ENCODE measurements around the gene FKBP8.
"Not testable (repeated sequence)": the region's sequence is repeated elsewhere in the genome, so short reads cannot be mapped to it uniquely, and the experiment has no call there.

The FKBP8 gene

GRCh38 chr19:18542941-18543813 lies at the start of gene FKBP8:
TSS of gene FKBP8 (minus strand) at chr19:18543573. CDS start at chr19:18541970, 1,603 bp downstream.
- peak; percentile 93 to 95 for DNase-seq (ENCODE audit: low read depth in 2 of 2)

- not testable (repeated sequence) for DNase-seq (ENCODE audit: low read depth in 2 of 2)
These were observed 49.4 kb upstream of the FKBP8 start for GRCh38 chr19:18592732-18593131.

- DNase-seq (ENCODE audit: low read depth in 2 of 2): no peak
These were observed 48.5 kb upstream of the FKBP8 start for GRCh38 chr19:18591735-18592385.

GRCh38 chr19:18590273-18591272 lies 47.2 kb upstream of the FKBP8 start:
- no peak for DNase-seq (ENCODE audit: low read depth in 2 of 2)

GRCh38 chr19:18589380-18590272 lies 46.3 kb upstream of the FKBP8 start:
- DNase-seq (ENCODE audit: low read depth in 2 of 2): peak in 1 of 2 donors; percentile 43

- peak; percentile 80 to 84 for DNase-seq (ENCODE audit: low read depth in 2 of 2)
These were observed 45.4 kb upstream of the FKBP8 start, which contains the start of gene REX1BD for GRCh38 chr19:18588611-18589379. TSS of gene REX1BD (plus strand) at chr19:18588798. CDS start at chr19:18588802, 4 bp downstream.

- no peak for DNase-seq (ENCODE audit: low read depth in 2 of 2)
These were observed 44.7 kb upstream of the FKBP8 start for GRCh38 chr19:18587962-18588610.

GRCh38 chr19:18587561-18587960 lies 44.2 kb upstream of the FKBP8 start:
- no peak for DNase-seq (ENCODE audit: low read depth in 2 of 2)

GRCh38 chr19:18586306-18586705 lies 42.9 kb upstream of the FKBP8 start:
- no peak for DNase-seq (ENCODE audit: low read depth in 2 of 2)

GRCh38 chr19:18580311-18580710 lies 36.9 kb upstream of the FKBP8 start:
- no peak for DNase-seq (ENCODE audit: low read depth in 2 of 2)

GRCh38 chr19:18577365-18577914 lies 34.1 kb upstream of the FKBP8 start:
- DNase-seq (ENCODE audit: low read depth in 2 of 2): no peak

GRCh38 chr19:18576383-18576782 lies 33.0 kb upstream of the FKBP8 start:
- DNase-seq (ENCODE audit: low read depth in 2 of 2): no peak

GRCh38 chr19:18574691-18575291 lies 31.4 kb upstream of the FKBP8 start:
- no peak for DNase-seq (ENCODE audit: low read depth in 2 of 2)

GRCh38 chr19:18571564-18572344 lies 28.4 kb upstream of the FKBP8 start, which contains the start of gene UBA52:
TSS of gene UBA52 (plus strand) at chr19:18571857. CDS start at chr19:18573301, 1,444 bp downstream.
- DNase-seq (ENCODE audit: low read depth in 2 of 2): peak; percentile 97 to 99

GRCh38 chr19:18568367-18568766 lies 25.0 kb upstream of the FKBP8 start:
- no peak for DNase-seq (ENCODE audit: low read depth in 2 of 2)

GRCh38 chr19:18566953-18567352 lies 23.6 kb upstream of the FKBP8 start:
- no peak for DNase-seq (ENCODE audit: low read depth in 2 of 2)

- DNase-seq (ENCODE audit: low read depth in 2 of 2): no peak
These were observed 18.7 kb upstream of the FKBP8 start for GRCh38 chr19:18562086-18562485.

GRCh38 chr19:18559685-18560084 lies 16.3 kb upstream of the FKBP8 start:
- no peak for DNase-seq (ENCODE audit: low read depth in 2 of 2)
